CD4-positive, alpha-beta T cell treated with Interleukin-17A for 1 hour (primary cell): ENCODE data around the gene SYN1.

Experiments
- DNase-seq: peaks from one replicate; pipeline ENCODE4 v3.0.0-alpha.2; 2020

Gene SYN1

DNA sequence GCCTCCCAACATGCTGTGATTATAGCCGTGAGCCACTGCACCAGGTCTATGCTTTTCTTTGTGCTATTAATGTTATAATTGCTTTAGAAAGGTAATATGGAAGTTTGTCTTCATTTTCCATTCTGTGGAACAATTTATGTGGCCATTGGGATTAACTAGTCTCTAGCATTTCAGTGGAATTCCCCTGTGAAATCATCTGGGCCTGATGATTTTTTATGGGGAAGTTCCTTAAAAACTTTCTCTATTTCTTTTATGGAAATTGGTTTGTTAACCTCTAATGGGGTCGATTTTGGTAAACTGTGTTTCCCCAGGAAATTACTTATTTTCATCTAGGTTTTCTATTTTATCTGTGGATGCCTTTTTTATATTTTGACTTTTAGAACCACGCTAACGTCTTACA is 26.1 kb downstream of the SYN1 start:
- no peak for DNase-seq

DNA sequence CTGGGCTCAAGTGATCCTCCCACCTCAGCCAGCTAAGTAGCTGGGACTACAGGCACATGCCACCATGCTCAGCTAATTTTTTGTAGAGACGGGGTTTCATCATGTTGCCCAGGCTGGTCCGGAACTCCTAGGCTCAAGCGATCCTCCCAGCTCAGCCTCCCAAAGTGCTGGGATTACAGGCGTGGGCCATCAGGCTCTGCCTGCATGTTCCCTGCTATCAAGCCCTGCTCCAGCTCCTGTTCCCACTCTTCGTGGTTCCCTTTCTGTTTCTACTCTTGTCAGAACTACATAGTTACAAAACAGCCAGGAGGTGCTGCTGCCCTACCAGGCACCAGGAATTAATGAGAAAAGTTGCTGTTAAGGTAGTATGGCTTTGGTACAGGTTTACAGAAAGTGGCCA is 28.7 kb downstream of the SYN1 start:
- no peak for DNase-seq

GRCh38 chrX:47587906-47588735 is 31.5 kb downstream of the SYN1 start:
- DNase-seq: no peak

- DNase-seq: no peak
These were observed 32.4 kb downstream of the SYN1 start for GRCh38 chrX:47587091-47587891.

GRCh38 chrX:47586043-47586787 is 33.4 kb downstream of the SYN1 start:
- no peak for DNase-seq

DNA sequence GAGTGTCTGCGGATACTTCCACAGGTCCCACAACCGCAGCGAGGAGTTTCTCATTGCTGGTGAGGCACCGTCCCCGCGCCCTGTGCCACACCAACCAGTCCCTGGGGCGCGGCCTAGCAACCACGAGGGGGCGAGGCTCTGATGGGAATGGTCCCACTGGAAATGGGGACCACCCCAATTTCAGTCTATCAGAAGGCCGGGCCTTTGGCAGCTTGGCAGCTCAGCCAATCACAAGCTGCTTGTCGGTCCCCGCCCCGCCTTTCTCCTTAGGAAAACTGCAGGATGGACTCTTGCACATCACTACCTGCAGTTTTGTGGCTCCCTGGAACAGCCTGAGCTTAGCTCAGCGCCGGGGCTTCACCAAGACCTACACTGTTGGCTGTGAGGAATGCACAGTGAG is 34.4 kb downstream of the SYN1 start:
- no peak for DNase-seq

DNA sequence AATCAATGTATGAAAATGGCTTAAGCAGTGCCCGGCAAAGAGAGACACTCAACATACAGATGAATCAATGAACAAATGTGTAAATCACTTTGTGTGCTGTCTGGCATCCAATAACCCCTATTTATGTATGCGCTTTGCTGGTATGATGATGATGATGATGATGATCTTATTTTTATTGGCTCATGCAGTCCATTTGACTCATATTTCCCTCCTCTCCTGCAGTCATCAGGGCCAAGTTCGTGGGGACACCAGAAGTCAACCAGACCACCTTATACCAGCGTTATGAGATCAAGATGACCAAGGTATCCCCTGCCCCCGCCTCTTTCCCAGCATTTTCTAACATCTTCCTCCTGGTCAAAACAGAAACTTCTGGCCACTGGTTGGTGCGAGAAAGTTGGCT is 34.9 kb downstream of the SYN1 start:
- no peak for DNase-seq

DNA sequence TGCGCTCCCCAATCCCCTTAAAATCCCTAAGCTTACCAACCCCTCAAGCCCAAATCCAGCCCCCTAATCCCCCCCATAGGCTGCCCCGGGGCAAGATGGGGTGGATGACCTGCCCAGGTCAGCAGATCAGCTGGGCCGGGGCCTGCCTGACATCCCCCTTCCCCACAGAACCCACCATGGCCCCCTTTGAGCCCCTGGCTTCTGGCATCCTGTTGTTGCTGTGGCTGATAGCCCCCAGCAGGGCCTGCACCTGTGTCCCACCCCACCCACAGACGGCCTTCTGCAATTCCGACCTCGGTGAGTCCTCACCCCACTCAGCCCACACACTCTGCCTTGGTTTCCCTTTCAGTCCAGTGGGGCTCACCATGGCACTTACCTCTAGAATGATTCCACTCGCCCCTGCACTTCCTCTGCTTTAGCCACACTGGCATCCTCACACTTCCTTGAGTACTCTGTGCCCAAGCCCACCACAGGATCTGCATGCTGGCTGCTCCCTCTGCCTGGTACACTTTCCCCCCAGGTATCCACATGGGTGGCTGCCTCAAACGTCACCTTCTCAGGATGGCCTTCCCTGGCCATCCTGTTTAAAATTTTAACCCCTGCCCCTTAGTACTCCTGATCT is 36.3 kb downstream of the SYN1 start:
- DNase-seq: no peak

DNA sequence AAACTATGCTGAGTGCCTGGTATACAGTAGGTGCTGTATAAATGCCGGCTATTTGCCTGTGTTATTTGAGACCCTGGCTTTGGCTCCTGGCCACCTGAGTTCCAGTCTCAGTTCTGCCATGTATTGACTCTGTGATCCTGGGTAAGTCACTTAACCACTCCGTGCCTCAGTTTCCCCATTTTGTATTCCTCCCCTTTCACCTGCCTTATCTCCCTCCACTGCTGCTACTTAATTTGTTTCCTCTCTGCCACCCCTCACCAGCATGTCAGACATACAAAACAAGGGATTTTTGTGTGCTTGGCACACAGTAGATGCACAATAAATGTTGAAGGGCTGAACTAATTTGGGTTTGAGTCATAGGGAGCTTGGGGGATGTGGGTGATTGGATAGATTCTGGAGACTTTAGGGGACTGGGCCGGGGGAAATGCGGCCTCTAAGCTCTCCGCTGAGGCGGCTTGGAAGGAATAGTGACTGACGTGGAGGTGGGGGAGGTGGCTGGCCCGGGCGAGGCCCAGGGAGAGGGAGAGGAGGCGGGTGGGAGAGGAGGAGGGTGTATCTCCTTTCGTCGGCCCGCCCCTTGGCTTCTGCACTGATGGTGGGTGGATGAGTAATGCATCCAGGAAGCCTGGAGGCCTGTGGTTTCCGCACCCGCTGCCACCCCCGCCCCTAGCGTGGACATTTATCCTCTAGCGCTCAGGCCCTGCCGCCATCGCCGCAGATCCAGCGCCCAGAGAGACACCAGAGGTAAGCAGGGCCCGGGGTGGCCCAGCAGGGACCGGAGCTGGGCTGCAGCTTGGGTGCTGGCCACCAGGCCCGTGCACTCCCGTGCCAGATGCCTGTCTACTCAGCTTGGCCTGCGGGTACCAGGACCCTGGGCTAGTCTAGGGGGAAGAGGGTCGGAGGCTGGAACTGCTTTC is 37.7 kb downstream of the SYN1 start, which contains the start of gene TIMP1:
TIMP1 (plus strand) TSS at position 706 of the 917 bp plus-strand sequence. CDS start 980 bp downstream, outside the sequence.
- DNase-seq: peak; percentile 85

GRCh38 chrX:47579537-47579936 is 40.1 kb downstream of the SYN1 start:
- peak; percentile 23 for DNase-seq

- DNase-seq: no peak
These were observed 41.0 kb downstream of the SYN1 start for GRCh38 chrX:47578692-47579091.

- DNase-seq: no peak
These were observed 41.8 kb downstream of the SYN1 start for GRCh38 chrX:47577901-47578300.

DNA sequence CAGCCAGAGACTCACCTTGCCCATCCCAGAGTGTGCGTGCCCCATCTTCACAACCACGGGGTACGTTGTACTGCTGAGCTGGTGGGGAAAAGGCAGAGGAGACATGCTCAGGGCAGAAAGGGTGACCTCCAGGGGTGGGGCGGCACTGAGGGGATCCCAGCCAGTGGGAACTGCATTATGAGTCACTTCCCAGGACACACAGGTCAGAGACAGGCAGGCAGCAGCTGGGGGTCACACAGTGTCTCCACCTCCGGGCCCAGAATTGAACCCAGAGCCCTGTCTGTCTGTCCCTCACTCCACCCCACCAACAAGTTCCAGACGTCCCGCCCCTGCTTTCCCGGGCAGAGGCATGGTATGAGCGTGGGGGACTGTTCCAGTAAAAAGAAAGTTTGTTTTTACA is 42.2 kb downstream of the SYN1 start:
- DNase-seq: no peak

DNA sequence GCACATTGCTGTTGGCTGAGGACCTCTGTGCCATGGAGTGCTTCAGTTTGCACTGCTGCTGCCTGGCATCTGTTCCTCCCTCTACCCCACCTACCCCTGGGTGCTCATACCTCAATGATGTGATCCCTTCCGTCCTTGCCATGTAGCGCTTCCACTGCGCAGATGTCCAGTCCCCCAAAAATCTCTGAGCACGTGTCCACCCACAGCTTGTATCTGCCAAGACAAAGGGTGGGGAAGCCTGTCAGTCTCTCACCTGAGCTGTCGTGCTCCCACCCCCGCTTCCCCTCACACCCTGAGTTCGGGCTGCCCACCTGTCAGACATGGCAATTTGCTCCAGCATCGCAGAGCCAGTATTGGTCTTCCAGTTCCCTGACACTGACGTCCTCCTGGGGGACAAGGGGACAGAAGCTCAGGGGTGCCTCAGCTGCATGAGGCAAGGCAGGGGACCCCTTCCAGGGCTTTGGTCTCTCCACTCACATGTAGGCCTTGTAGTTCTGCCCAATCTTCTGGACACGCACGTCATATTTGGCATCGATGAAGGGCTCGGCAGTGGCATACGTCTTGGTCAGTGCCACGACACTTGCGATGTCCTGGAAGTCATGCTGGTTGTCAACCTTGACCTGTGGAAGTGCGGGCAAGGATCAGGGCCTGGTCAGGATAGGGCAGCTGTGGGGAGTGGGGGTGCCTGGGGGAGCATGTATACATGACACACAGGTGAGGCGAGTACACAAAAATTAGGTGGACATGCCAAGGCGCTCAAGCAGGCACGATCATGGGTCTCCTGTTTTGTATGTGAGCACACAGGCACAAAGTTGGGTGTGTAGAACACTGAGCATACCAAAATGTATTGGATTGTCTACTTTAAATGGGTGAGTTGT is 43.4 kb downstream of the SYN1 start:
- DNase-seq: no peak

GRCh38 chrX:47574547-47575301 is 44.9 kb downstream of the SYN1 start:
- no peak for DNase-seq

GRCh38 chrX:47574076-47574546 is 45.5 kb downstream of the SYN1 start:
- DNase-seq: no peak

- DNase-seq: no peak
These were observed 46.1 kb downstream of the SYN1 start for GRCh38 chrX:47573341-47574075.

GRCh38 chrX:47572773-47573340 is 46.8 kb downstream of the SYN1 start:
- DNase-seq: no peak

DNA sequence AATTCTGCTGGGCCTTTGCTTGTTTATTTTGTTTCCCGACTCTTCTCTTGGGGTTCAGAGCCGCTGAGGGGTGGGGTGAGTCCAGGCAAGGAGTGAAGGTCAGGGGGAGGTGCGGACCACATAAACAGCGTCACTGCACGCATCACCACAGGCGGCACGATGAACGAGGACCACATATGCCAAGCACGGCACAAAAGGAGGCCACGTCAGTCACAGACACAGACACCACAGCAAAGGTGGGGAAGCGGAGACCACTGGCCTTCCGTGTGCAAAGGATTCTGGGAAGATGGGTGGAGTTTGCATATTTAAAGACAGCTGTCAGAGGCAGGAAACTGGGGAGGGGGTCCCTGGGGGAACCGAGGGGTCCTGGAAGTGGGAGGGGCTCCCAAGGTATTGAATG is 47.8 kb downstream of the SYN1 start:
- DNase-seq: no peak
